Calu3 (cell line): ENCODE results near the gene PPP1R12B. TPM values are rescaled to one million over a fixed set of nuclear protein-coding genes. Genes with fewer than 3 reads are reported as not detected.
"Not testable (repeated sequence)": the region's sequence is repeated elsewhere in the genome, so short reads cannot be mapped to it uniquely, and the experiment has no call there.

ENCODE experiments used
- BruUV-seq: library from RNA; stranded (reverse); fragments of 400-500 nt; replicated peaks from 2 replicates; lab custom pipeline; 2021; lab: Mats Ljungman, UMichigan
- CTCF ChIA-PET: fragments of 300-600 bp; sonication (Branson Sonifier 250); formaldehyde crosslinking; loops from one replicate; lab custom pipeline; 2022; ENCODE audit warnings: antibody characterized with exemption; lab: Charles Lee
- DNase-seq: peaks from one replicate; pipeline ENCODE4 v3.0.0; 2022
- H3K27ac Mint-ChIP-seq: one replicate; pipeline ENCODE4 v1.8.0; 2022; ENCODE audit warnings: mixed read lengths; ENCODE audit not compliant: unreplicated experiment
- H3K27me3 Mint-ChIP-seq: one replicate; pipeline ENCODE4 v1.8.0; 2022; ENCODE audit warnings: mixed read lengths; ENCODE audit not compliant: unreplicated experiment
- H3K36me3 Mint-ChIP-seq: one replicate; pipeline ENCODE4 v1.8.0; 2022; ENCODE audit warnings: mild to moderate bottlenecking, moderate library complexity, mixed read lengths; ENCODE audit not compliant: insufficient read depth, unreplicated experiment
- H3K4me1 Mint-ChIP-seq: one replicate; pipeline ENCODE4 v1.8.0; 2022; ENCODE audit warnings: mild to moderate bottlenecking, low read depth, mixed read lengths; ENCODE audit not compliant: unreplicated experiment
- H3K4me3 Mint-ChIP-seq: one replicate; pipeline ENCODE4 v1.8.0; 2022; ENCODE audit warnings: mild to moderate bottlenecking, low read depth, moderate library complexity, mixed read lengths; ENCODE audit not compliant: unreplicated experiment
- H3K9me3 Mint-ChIP-seq: one replicate; pipeline ENCODE4 v1.8.0; 2022; ENCODE audit warnings: low read depth, mixed read lengths; ENCODE audit not compliant: unreplicated experiment
- intact Hi-C: fragments of 100-400 bp; cut with micrococcal nuclease; formaldehyde crosslinking; loops from one replicate; pipeline ENCODE4 v1.10.0; 2022; ENCODE audit not compliant: unreplicated experiment
- total RNA-seq: library from RNA; stranded (reverse); gene quantifications from 2 replicates; pipeline ENCODE4 v1.2.3, GENCODE V29; 2022
- TF ChIP-seq, protein P1 (sequence below): fragments of 200-600 bp; IDR thresholded peaks from one replicate; pipeline ENCODE4 v1.8.0; 2022; ENCODE audit warnings: antibody characterized with exemption; ENCODE audit not compliant: unreplicated experiment

Gene PPP1R12B
- total RNA-seq, 1 experiment from 2014 or later: 31.8 TPM

DNA sequence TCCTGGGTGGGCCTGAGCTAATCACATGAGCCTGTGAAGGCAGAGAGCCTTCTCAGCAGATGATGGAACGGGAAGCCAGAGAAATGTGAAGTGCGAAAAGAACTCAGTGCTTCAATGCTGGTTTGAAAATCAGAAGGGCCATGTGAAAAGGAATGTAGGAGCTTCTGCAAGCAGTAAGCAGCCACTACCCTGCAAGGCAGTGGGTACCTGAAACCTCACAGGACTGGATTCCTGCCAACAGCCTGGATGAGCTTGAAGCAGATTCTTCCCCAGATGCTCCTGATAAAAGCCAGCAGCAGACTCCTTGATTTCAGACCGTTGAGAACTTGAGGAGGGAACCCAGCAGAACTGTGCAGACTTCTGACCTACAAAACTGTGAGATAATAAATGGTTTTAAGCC is 203.2 kb downstream of the PPP1R12B start:
- no peak overlapping the region for H3K4me3 Mint-ChIP-seq
- no TSS peak for BruUV-seq
- TF ChIP-seq, protein P1, sequence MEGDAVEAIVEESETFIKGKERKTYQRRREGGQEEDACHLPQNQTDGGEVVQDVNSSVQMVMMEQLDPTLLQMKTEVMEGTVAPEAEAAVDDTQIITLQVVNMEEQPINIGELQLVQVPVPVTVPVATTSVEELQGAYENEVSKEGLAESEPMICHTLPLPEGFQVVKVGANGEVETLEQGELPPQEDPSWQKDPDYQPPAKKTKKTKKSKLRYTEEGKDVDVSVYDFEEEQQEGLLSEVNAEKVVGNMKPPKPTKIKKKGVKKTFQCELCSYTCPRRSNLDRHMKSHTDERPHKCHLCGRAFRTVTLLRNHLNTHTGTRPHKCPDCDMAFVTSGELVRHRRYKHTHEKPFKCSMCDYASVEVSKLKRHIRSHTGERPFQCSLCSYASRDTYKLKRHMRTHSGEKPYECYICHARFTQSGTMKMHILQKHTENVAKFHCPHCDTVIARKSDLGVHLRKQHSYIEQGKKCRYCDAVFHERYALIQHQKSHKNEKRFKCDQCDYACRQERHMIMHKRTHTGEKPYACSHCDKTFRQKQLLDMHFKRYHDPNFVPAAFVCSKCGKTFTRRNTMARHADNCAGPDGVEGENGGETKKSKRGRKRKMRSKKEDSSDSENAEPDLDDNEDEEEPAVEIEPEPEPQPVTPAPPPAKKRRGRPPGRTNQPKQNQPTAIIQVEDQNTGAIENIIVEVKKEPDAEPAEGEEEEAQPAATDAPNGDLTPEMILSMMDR: no peak
- H3K4me1 Mint-ChIP-seq: peaks cover 14% of the 10 kb centered on the region
- no peak for DNase-seq
- H3K36me3 Mint-ChIP-seq: no peaks in the 10 kb centered on the region
- no peak overlapping the region for H3K27ac Mint-ChIP-seq
- intact Hi-C loops: no loop called here
- no peaks in the 10 kb centered on the region for H3K27me3 Mint-ChIP-seq
- H3K9me3 Mint-ChIP-seq: no peaks in the 10 kb centered on the region
- CTCF ChIA-PET: no interaction called here

DNA sequence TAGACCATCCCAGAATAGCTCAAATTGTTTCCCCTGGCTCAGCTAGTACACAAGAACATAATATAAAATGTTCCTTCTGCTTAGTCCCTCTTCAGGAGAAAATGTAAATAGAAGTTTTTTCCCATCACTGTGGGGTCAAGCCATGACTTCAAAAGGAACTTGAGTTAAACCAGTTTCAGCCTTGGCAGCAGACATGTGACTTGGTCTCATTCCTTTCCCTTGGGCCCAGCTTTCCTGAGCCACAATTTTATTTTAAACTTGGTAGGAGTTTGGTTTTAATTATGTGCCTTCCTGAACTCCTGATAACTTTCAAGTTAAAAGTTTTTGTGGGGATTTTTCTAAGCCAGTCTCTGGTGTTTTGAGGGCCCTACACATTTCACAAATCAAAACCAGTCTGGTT is 204.1 kb downstream of the PPP1R12B start:
- H3K36me3 Mint-ChIP-seq, H3K9me3 Mint-ChIP-seq, BruUV-seq, H3K27ac Mint-ChIP-seq, DNase-seq, H3K27me3 Mint-ChIP-seq, CTCF ChIA-PET, H3K4me3 Mint-ChIP-seq, intact Hi-C loops: not testable (repeated sequence)
- peaks cover 10% of the 10 kb centered on the region for H3K4me1 Mint-ChIP-seq

DNA sequence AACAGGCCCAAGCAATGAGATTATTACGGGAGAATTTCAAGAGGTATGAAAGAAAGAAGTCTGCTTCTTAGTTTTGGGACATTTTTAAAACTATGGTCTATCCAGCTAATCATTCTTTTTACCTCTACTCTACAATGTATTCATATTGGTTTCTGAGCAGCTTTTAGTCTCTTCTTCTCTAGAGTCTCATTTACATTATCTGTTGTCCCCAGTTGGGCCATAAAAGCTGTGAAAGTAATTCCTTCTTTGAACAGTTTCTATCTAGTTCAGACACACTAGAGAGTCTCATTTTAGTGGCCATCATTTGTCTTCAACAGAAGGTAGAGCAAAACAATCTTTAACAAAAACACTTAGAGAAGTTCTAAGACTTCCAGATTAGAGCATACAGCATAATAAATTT is 204.6 kb downstream of the PPP1R12B start:
- CTCF ChIA-PET, BruUV-seq, H3K27me3 Mint-ChIP-seq, H3K36me3 Mint-ChIP-seq, H3K4me3 Mint-ChIP-seq, H3K9me3 Mint-ChIP-seq, intact Hi-C loops, DNase-seq, H3K27ac Mint-ChIP-seq: not testable (repeated sequence)
- H3K4me1 Mint-ChIP-seq: peaks cover 10% of the 10 kb centered on the region

DNA sequence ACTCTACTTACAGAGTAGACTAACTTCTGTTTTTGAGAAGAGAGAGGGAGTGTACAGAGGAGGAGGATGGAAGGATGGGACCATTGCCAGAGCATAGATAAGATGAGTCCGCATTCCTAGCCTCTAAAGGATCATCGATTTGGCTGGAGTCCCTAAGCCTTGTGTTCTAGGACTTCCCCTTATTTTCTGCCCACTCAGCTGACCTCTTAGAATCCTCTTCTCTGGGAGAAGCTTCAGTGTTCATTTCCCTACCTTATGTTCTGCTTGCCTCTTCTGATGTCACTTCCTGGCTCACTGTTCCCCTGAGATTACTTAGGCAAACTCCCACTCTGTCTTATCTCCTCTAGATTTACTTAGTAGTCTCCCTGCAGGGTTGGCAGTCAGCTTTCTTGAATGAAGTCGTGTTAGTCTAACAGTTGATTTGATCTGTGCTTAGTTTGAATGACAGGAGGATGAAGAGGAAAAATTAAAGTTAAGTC is 205.1 kb downstream of the PPP1R12B start:
- Mint-ChIP-seq H3K27ac (no peak overlapping the region), H3K36me3 (no peaks in the 10 kb centered on the region), H3K4me3 (no peak overlapping the region), H3K4me1 (peaks cover 10% of the 10 kb centered on the region), H3K9me3 (no peaks in the 10 kb centered on the region), H3K27me3 (no peaks in the 10 kb centered on the region)
- DNase-seq: no peak
- no TSS peak for BruUV-seq
- intact Hi-C loops: no loop called here
- CTCF ChIA-PET: no interaction called here
- TF ChIP-seq, protein P1: no peak

DNA sequence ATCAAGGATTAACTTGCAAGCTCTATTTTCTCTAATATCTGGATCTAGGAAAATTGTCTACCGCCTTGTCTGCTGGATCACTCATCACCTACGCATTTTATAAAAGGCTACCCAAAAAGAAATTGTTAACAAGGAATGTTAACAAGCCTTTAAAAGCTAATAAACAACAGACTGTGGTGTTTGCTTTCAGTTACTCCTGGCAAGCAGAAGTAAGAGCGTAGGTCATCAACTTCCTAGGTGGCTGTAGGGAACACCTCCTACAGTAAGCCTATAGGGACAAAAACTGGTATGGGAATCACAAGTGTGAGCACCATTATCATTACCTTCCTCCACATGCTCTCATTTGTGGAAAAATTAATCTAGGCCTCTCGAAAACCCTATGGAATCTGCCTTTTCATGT is 206.1 kb downstream of the PPP1R12B start:
- DNase-seq, intact Hi-C loops, H3K27me3 Mint-ChIP-seq, H3K9me3 Mint-ChIP-seq, H3K36me3 Mint-ChIP-seq, BruUV-seq, H3K27ac Mint-ChIP-seq, CTCF ChIA-PET, H3K4me3 Mint-ChIP-seq: not testable (repeated sequence)
- H3K4me1 Mint-ChIP-seq: peaks cover 10% of the 10 kb centered on the region

DNA sequence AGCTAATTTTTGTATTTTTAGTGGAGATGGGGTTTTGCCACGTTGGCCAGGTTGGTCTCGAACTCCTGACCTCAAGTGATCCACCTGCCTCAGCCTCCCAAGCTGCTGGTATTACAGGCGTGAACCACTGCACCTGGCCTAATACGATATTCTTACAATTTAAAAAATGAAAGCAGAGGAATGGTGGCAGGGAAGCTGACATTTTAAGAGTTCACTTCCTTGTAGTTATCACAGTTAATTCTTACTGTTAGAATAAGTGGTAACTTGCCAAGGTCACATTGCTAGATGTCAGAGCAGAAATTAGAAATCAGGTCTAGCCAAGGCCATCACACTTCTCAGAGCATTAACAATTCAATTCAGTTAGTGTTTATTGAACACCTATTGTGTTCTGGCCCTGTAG is 207.5 kb downstream of the PPP1R12B start:
- DNase-seq, H3K4me3 Mint-ChIP-seq, H3K36me3 Mint-ChIP-seq, H3K9me3 Mint-ChIP-seq, H3K27ac Mint-ChIP-seq, H3K27me3 Mint-ChIP-seq, BruUV-seq, intact Hi-C loops: not testable (repeated sequence)
- H3K4me1 Mint-ChIP-seq: peaks cover 10% of the 10 kb centered on the region
- CTCF ChIA-PET: interaction anchor here (0.6 kb wide), 1 partner anchor 318 kb away, joined by 3 read pairs; no protein-coding TSS in a partner anchor

DNA sequence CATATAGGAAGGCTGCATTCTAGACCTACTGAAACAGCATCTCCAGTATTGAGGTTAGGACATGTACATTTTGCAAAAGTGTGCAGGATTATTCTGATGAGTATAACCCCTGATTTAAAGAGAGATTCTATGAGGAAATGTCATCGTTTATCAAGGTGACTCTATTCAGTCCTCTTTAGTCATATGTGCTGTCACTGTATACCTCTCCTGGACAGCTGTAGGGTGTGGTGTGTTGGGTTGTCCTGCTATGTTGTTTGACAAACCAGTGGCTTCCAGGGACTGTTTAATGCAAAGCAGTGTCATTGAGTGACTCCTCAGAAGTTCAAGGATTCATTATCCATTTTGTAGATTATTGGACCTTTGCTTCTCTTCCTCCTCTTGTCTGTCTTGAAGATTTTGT is 209.2 kb downstream of the PPP1R12B start:
- H3K27me3 Mint-ChIP-seq, H3K36me3 Mint-ChIP-seq: not testable (repeated sequence)

More for the DNA sequence above, 209.2 kb downstream of the PPP1R12B start:
- intact Hi-C loops, DNase-seq, BruUV-seq, H3K27ac Mint-ChIP-seq, CTCF ChIA-PET, H3K4me3 Mint-ChIP-seq, H3K9me3 Mint-ChIP-seq: not testable (repeated sequence)
- peaks cover 10% of the 10 kb centered on the region for H3K4me1 Mint-ChIP-seq
